Astrocyte of the spinal cord (primary cell): ENCODE data around the gene GCA.

ENCODE experiments used
- DNase-seq: peaks from one replicate; pipeline ENCODE4 v3.0.0; 2011; ENCODE audit warnings: low read depth, low spot score
- H3K4me3 ChIP-seq: 2 replicates; pipeline ENCODE4 v1.5.1; 2011; ENCODE audit warnings: low read depth, mild to moderate bottlenecking, low read length, moderate library complexity
- CTCF ChIP-seq: IDR thresholded peaks from 2 replicates; pipeline ENCODE4 v1.5.1; 2012; ENCODE audit warnings: low read depth, mild to moderate bottlenecking, low read length, inconsistent platforms
- in situ Hi-C: cut with HindIII; loops from 2 replicates; pipeline ENCODE4 v1.10.0; 2017; ENCODE audit warnings: low sequenced_read_pairs

Gene GCA

GRCh38 chr2:162301877-162302276 lies 42.1 kb upstream of the GCA start:
- no peak overlapping the region for H3K4me3 ChIP-seq
- in situ Hi-C loops: no loop called here
- no peak for TF ChIP-seq CTCF
- no peak for DNase-seq

- no peak for TF ChIP-seq CTCF
- H3K4me3 ChIP-seq: no peak overlapping the region
- in situ Hi-C loops: no loop called here
- no peak for DNase-seq
Observed at GRCh38 chr2:162305901-162306300, 38.0 kb upstream of the GCA start.

- no peak for DNase-seq
- in situ Hi-C loops: no loop called here
- no peak for TF ChIP-seq CTCF
- H3K4me3 ChIP-seq: no peak overlapping the region
Observed at GRCh38 chr2:162308747-162309503, 35.0 kb upstream of the GCA start.

- in situ Hi-C loops: no loop called here
- no peak overlapping the region for H3K4me3 ChIP-seq
Observed at GRCh38 chr2:162312853-162313252, 31.1 kb upstream of the GCA start.

GRCh38 chr2:162315938-162316337 lies 28.0 kb upstream of the GCA start:
- no peak for DNase-seq
- TF ChIP-seq CTCF: no peak
- in situ Hi-C loops: no loop called here
- no peak overlapping the region for H3K4me3 ChIP-seq

More at GRCh38 chr2:162312853-162313252, 31.1 kb upstream of the GCA start:
- DNase-seq: no peak
- TF ChIP-seq CTCF: no peak

GRCh38 chr2:162316590-162316989 lies 27.3 kb upstream of the GCA start:
- H3K4me3 ChIP-seq: no peak overlapping the region
- DNase-seq: no peak
- in situ Hi-C loops: no loop called here
- TF ChIP-seq CTCF: no peak
